HUES6 (cell line): ENCODE measurements around the gene LRRC49.
"Not testable (repeated sequence)": the region's sequence is repeated elsewhere in the genome, so short reads cannot be mapped to it uniquely, and the experiment has no call there.

Source experiments
- H3K27ac ChIP-seq: 2 replicates; pipeline ENCODE4 v1.7.0; 2013; ENCODE audit warnings: low read depth, mild to moderate bottlenecking, low read length, inconsistent platforms
- H3K27me3 ChIP-seq: 2 replicates; pipeline ENCODE4 v1.6.1; 2013; ENCODE audit warnings: low read length; ENCODE audit not compliant: control insufficient read depth, insufficient read depth
- H3K36me3 ChIP-seq: 2 replicates; pipeline ENCODE4 v1.6.1; 2013; ENCODE audit warnings: low read length; ENCODE audit not compliant: control insufficient read depth, insufficient read depth
- H3K4me1 ChIP-seq: 2 replicates; pipeline ENCODE4 v1.6.1; 2013; ENCODE audit warnings: low read length; ENCODE audit not compliant: control insufficient read depth, insufficient read depth
- H3K4me3 ChIP-seq: 2 replicates; pipeline ENCODE4 v1.5.1; 2013; ENCODE audit warnings: low read depth, low read length
- H3K9ac ChIP-seq: one replicate; pipeline ENCODE4 v1.6.1; 2013; ENCODE audit warnings: mild to moderate bottlenecking, low read length
- H3K9me3 ChIP-seq: 2 replicates; pipeline ENCODE4 v1.6.1; 2013; ENCODE audit warnings: low read depth, low read length; ENCODE audit not compliant: control insufficient read depth, insufficient read depth

LRRC49 gene

DNA sequence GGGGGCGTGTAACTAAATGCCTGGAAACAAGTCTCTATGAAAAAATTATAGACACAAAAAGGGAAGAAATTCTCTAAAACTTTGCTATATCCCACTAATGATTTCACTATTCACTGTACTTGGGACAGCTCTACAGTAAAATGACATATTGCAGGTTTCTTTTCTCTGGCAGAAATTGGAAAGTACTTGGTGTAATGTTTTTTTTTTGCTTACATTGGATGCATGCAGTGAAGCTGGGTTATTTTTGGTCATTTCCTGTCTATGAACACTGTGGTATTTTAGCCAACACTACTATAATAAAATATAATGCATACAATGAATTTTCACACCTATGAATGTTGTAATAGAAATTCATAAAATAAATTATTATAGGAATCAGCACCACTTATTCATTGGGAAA lies 109.7 kb downstream of the LRRC49 start:
- Histone ChIP-seq H3K4me3 (no peak overlapping the region), H3K36me3 (no peaks in the 10 kb centered on the region), H3K27ac (no peak overlapping the region), H3K9me3 (no peaks in the 10 kb centered on the region), H3K4me1 (no peaks in the 10 kb centered on the region), H3K27me3 (no peaks in the 10 kb centered on the region), H3K9ac (no peak overlapping the region)

DNA sequence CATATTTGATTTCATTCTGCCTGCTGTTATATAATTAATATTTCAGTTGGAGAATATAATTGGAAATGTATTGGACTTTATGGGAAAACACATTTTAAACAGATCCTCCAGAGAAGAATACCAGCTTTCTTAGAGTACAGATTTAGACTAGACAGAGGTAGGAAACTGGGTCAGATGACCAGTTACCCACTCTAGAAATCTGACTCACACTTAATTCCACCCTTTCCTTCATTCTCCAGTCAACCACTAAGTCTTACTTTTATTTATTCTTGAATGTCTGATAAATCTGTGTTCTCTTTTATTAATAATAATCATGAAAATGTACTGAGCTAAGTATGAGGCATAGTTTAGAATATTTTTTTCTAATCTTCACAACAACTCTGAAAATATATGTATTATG lies 110.7 kb downstream of the LRRC49 start:
- Histone ChIP-seq H3K4me1 (no peaks in the 10 kb centered on the region), H3K9me3 (no peaks in the 10 kb centered on the region), H3K27me3 (no peaks in the 10 kb centered on the region), H3K9ac (no peak overlapping the region), H3K4me3 (no peak overlapping the region), H3K36me3 (no peaks in the 10 kb centered on the region), H3K27ac (no peak overlapping the region)

DNA sequence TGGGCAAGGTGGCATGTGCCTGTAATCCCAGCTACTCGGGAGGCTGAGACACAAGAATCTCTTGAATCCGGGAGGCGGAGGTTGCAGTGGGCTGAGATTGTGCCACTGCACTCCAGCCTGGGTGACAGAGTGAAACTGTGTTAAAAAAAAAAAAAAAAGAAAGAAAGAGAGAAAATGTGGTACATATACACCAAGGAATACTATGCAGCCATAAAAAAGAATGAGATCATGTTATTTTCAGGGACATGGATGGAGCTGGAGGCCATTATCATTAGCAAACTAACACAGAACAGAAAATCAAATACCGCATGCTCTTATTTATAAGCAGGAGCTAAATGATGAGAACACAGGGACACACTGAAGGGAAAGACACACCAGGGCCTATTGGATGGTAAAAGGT lies 111.9 kb downstream of the LRRC49 start:
- H3K9ac ChIP-seq, H3K27me3 ChIP-seq, H3K36me3 ChIP-seq, H3K27ac ChIP-seq, H3K4me3 ChIP-seq, H3K9me3 ChIP-seq, H3K4me1 ChIP-seq: not testable (repeated sequence)

DNA sequence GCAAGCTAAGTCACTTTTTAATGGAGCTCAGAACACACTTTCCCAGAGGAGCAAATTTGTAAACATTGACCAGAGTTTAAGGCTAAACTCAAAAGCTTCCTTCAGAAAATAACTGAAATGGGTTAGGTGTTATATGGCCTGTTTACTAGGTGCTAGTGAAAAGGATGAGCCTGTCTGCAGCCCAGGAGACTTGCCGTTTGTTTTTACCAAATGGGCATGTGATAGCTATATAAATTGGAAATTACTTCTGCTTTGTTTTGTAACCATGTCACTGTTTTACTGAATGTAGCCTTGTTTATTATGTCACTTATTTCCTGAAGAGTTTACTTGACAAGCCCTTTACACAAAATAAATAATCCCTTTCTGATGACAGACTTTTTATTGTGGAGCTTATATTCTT lies 113.3 kb downstream of the LRRC49 start:
- no peak overlapping the region for H3K27ac ChIP-seq
- H3K4me3 ChIP-seq, result no peak overlapping the region
- H3K4me1 ChIP-seq, result no peaks in the 10 kb centered on the region
- H3K36me3 ChIP-seq, result no peaks in the 10 kb centered on the region
- H3K27me3 ChIP-seq, result no peaks in the 10 kb centered on the region
- H3K9ac ChIP-seq, result no peak overlapping the region
- no peaks in the 10 kb centered on the region for H3K9me3 ChIP-seq

DNA sequence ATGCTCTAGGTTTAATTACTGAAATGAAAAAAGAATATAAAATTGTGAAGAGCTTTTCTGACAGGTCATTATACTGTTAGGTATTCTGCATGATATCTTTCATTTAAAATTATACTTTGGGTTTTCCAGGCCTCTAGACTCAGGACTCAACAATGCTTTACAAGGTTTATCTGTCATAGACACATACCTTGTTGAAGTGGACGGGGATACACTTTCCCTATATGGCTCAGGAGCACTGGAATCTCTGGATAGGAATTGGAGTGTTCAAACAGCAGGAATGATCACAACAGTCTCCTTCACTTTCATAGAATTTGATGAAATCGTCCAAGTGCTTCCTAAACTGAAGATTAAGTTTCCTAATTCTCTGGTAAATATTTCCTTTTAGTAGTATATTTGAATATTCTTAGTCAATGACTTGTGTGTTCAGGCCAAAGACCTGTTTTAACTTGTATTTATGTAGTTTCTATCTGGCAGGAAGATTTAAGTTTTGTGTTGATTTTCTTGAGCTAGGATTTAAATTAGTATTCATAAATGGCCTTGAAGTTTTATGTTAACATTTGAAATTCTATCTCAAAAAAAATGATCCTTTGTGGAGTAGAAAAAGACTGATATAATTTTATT lies 115.7 kb downstream of the LRRC49 start:
- Histone ChIP-seq H3K4me1 (no peaks in the 10 kb centered on the region), H3K27ac (no peak overlapping the region), H3K9ac (no peak overlapping the region), H3K36me3 (no peaks in the 10 kb centered on the region), H3K27me3 (no peaks in the 10 kb centered on the region), H3K9me3 (no peaks in the 10 kb centered on the region), H3K4me3 (no peak overlapping the region)

DNA sequence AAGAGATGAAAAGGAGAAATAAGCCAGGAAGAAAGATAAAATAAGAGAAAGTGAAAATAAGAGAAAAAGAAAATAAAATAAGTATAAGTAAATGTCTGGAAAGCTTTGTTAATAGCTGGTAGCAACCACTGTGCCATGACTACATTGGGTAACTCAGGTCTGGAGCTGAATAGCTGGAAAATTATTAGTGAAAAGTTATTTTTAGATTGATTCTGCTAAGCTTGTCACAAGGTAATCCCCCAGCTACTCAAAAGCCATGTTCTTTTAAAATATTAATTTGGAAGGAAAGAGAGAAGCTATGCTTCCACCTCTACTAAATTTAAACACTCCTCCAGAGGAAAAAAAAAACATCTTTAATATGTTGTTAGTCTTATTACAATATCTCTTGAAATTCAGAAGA lies 117.8 kb downstream of the LRRC49 start:
- H3K36me3 ChIP-seq, result no peaks in the 10 kb centered on the region

DNA sequence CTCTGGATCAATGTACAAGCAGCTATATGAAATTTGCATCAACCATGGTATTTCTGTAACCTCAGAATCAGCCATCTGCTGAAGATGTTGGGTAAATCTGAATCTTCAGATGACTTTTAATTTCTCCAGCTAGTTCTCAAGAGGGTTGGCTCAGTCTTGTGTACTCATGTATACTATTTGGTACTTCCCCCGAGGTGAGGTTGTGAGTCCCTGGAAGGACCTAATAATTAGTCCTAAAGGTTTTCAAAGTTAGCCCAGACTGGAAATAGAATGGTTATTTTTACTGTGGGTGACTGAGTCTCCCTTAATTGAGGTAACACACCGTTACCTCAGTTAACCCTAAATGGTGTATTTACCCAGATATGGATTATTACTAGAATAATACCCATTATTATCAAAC lies 118.4 kb downstream of the LRRC49 start:
- Histone ChIP-seq H3K36me3 (no peaks in the 10 kb centered on the region), H3K4me1 (no peaks in the 10 kb centered on the region), H3K9ac (no peak overlapping the region), H3K4me3 (no peak overlapping the region), H3K27ac (no peak overlapping the region), H3K27me3 (no peaks in the 10 kb centered on the region), H3K9me3 (no peaks in the 10 kb centered on the region)

More for the DNA sequence above, 117.8 kb downstream of the LRRC49 start:
- H3K9ac ChIP-seq, result no peak overlapping the region
- no peaks in the 10 kb centered on the region for H3K27me3 ChIP-seq
- no peak overlapping the region for H3K27ac ChIP-seq
- no peaks in the 10 kb centered on the region for H3K9me3 ChIP-seq
- no peaks in the 10 kb centered on the region for H3K4me1 ChIP-seq
- H3K4me3 ChIP-seq, result no peak overlapping the region

DNA sequence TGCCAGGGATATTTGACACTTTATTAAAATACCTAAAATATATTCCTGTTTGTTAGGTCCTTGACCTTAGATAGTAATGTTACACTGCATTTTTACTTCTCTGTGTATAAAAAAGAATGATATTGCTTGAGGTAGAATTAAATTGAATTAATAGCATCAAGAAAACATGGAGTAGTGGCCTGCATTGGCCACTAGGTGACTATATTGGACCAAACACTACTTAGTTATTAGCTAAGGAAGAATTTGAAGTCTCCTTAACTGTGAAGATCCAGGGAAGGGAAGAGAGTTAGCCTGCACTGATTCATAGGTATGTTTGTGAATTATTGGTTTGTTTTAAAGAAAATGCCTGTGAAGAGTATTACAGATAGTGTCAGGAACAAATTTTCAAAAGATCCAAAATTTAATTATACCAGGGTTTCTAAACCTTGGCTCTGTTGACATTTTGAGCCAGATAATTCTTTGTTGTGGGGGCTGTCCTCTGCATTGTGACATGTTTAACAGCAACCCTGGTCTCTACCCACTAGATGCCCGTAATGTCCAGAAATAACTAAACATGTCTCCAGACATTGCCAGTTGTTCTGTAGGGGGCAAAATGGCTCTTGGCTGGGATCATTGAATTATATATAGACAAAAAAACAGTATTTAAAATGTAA lies 119.0 kb downstream of the LRRC49 start:
- no peak overlapping the region for H3K9ac ChIP-seq

DNA sequence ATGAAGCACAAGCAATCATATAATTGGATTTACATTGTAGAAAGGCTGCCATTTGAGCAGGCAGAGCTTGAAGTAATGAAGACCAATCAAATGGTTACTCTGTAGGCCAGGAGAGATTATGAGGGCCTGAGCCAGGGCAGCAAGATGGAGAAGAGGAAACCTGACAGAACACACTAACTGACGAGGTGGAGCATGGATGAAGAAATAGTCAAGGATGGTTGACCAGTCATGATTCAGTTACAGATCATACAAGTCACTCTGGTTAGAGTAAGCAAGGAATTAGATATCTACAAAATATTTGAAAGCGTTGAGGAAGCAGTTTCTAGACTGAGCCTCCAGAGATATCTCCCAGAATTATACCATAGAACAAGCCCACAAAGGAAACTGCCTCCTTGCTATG lies 120.8 kb downstream of the LRRC49 start:
- no peaks in the 10 kb centered on the region for H3K36me3 ChIP-seq
- no peaks in the 10 kb centered on the region for H3K27me3 ChIP-seq
- H3K4me3 ChIP-seq, result no peak overlapping the region
- H3K4me1 ChIP-seq, result no peaks in the 10 kb centered on the region
- H3K9me3 ChIP-seq, result no peaks in the 10 kb centered on the region
- H3K9ac ChIP-seq, result no peak overlapping the region
- H3K27ac ChIP-seq, result no peak overlapping the region

More for the DNA sequence above, 119.0 kb downstream of the LRRC49 start:
- no peaks in the 10 kb centered on the region for H3K9me3 ChIP-seq
- H3K27me3 ChIP-seq, result no peaks in the 10 kb centered on the region
- no peak overlapping the region for H3K4me3 ChIP-seq
- no peaks in the 10 kb centered on the region for H3K36me3 ChIP-seq
- H3K4me1 ChIP-seq, result no peaks in the 10 kb centered on the region
- no peak overlapping the region for H3K27ac ChIP-seq

DNA sequence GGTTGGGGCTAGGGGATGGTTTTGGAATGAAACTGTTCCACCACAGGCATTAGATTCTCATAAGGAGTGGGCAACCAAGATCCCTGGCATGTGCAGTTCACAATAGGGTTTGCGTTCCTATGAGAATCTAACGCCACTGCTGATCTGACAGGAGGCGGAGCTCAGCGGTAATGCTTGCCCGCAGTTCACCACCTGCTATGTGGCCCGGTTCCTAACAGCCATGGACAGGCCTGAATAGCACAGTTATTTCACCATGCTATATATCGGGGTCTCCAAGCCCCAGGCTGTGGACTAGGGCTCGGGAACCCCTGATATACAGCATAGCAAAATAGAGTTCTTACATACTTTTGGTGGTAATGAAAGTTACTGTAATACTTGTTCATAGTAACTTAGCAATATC lies 122.7 kb downstream of the LRRC49 start:
- Histone ChIP-seq H3K9ac (no peak overlapping the region), H3K4me3 (no peak overlapping the region), H3K9me3 (no peaks in the 10 kb centered on the region), H3K27me3 (no peaks in the 10 kb centered on the region), H3K27ac (no peak overlapping the region), H3K4me1 (no peaks in the 10 kb centered on the region), H3K36me3 (no peaks in the 10 kb centered on the region)

DNA sequence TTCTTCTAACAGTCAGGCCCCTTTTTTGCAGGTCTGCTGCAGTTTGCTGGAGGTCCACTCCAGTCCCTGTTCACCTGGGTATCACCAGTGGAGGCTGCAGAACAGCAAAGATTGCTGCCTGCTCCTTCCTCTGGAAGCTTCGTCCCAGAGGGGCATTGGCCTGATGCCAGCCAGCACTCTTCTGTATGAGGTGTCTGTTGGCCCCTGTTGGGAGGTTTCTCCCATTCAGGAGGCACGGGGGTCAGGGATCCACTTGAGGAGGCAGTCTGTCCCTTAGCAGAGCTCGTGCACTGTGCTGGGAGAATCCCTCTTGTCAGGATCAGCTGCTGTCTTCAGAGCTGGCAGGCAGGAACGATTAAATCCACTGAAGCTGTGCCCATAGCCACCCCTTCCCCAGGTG lies 138.6 kb downstream of the LRRC49 start:
- H3K9ac ChIP-seq, H3K36me3 ChIP-seq, H3K27ac ChIP-seq, H3K4me1 ChIP-seq, H3K9me3 ChIP-seq, H3K4me3 ChIP-seq, H3K27me3 ChIP-seq: not testable (repeated sequence)
